HG03439 (cell line): Measurements from ENCODE around the gene GRB7.
"Not testable (repeated sequence)": the region's sequence is repeated elsewhere in the genome, so short reads cannot be mapped to it uniquely, and the experiment has no call there.

ENCODE experiments used
- ATAC-seq: cut with Tn5 transposase; IDR thresholded peaks from one replicate; pipeline ENCODE4 v1.9.1; 2021; ENCODE audit warnings: mild to moderate bottlenecking, moderate library complexity; ENCODE audit not compliant: unreplicated experiment

The GRB7 gene

DNA sequence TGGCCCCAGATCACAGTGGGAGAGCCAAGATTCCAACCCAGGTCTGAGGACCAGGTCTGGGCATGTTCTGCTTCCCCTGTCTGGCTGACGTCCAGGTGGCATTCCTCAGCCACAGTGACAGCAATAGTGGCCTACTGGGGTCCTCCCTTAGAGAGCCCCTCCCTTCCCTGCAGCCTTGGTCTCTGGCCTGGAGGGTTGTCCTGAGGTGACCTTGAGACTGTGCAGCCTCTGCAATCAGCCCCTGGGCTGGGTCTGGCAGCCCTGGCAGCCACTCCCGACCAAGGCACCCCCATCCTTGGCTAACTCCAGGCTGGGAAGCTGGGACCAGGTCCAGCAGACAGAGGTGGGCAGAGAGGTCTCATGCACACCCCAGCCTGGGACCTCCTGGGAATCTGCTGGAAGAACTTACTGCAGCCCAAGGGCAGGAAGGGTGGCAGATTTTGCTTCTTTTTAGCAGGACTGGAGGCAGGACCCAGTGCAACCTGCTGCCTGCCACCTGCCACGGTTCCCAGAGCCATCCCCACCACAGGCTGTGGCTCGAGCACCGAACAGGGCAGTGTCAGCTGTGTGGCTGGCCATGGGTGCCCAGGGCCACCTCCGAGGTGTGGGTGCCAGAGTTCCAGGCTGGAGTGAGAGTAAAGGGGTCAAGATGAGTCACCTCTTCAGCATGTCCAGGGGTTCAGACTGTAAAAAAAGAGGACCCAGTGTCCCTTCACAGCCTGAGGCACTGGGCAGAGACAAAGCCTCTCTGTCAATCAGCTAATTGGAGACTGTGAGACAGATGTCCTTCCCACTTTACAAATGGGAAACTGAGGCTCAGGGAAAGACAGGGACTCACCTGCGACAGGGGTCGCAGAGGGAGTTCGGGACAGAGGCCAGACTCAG, 12.6 kb downstream of the GRB7 start:
- ATAC-seq: no peak

- no peak for ATAC-seq
These were observed 13.3 kb downstream of the GRB7 start for GRCh38 chr17:39751016-39751543.

- no peak for ATAC-seq
These were observed 13.9 kb downstream of the GRB7 start for GRCh38 chr17:39751637-39752036.

GRCh38 chr17:39752241-39752881, 14.6 kb downstream of the GRB7 start:
- ATAC-seq: no peak

GRCh38 chr17:39753514-39754160, 15.9 kb downstream of the GRB7 start:
- peak; percentile 24 for ATAC-seq

DNA sequence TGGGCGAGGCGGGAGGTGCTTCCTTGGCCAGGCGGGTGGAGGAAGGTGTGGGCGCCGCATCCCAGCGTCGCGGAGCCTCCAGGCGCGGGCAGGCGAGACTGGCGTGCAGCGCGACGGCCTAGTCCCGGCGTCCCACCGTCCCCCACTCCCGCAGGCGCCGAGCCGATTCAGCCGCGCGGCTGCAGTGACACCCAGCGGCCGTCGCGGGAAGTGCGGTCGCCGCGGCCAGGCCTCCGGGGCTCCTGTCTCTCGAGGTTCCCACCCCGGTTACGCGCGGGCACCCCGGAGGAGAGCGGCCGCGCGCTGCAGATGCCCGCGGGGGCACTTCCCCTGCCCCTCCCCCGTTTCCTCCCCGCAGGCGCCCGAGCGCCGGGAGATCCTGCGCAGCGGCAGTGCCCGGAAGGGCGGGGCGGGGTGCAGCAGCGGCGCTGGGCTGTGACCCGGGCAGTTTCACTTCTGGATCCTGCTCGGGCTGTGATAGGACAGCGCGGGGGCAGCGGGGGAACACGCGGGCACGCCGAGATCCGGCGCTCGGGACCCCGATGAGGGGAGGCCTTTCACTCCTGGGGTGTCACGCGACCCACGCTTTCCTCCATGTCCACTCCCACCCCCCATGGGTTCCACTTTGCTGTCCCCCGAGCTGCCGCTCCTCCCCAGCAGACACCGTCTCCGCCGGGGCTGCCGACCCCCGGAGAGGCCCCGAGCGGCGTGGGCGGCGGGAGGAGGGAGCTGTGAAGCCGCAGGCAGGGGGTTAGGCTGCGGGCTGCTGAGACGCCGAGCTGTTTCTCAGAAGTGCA, 16.6 kb downstream of the GRB7 start:
- ATAC-seq: peak; percentile 60

DNA sequence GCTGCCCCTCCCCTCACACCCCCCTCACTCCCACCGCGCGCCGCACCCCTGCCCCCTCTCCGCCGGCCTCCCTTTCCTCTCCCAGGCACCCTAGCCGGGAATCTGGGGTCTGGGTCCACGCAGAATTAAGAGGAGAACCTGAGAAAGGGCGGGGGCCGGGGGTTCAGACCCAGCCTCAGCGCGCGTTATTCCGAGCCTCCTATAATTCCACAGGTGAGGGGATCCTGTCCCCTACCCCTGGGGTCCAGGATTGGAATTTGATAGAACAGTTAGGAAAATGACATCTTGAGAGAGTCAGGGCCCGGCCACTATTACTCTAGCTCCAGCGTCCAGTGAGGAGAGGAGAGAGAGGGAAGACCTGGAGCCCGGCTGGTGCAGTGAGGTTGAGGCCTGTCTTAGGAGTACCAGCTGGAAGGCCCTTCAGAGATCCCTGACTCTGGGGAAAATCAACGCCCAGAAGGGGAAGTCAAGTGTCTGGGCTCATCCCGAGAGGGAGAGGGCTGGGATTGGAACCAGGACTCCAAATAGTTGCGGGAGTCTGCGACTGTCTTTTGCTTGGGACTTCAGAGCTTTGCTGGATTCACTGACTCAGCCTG, 17.3 kb downstream of the GRB7 start:
- ATAC-seq: no peak

DNA sequence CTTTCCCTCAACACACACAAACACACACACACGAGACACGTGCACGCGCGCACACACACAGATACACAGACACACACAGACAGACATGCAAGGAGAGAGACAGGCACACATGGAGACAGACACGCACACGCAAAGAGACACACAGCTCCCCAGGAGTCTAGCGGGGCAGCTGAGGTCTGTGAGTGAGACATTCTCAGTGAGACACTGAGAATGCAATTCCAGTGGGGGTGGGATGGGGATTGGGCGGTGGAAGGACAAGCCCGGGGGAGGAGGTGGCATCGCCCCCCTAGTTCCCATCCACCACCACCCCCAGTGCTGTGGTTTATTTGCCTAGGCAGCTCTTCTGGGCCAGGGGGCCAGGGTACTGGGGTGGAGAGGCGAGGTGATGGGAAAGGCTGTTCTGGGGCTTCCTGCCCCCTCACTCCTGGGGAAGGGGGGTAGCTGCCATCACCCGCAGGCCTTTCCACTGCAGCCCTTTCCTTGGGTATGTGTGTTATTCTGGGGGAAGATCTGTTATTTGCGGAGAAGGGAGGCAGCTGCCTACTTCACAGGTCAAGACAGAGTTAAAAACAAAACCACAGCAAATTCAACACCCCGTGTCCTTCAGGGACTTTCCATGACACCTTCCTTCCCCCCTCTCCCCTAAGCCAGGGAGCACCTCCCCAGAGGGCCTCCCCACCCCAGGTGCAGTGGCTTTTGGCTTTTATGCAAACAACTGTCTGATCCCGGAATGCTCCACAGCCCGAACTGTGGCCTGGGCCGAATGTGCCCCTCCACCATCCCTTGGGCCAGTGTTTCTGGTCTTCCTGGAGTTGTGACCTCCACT, 18.0 kb downstream of the GRB7 start:
- no peak for ATAC-seq

DNA sequence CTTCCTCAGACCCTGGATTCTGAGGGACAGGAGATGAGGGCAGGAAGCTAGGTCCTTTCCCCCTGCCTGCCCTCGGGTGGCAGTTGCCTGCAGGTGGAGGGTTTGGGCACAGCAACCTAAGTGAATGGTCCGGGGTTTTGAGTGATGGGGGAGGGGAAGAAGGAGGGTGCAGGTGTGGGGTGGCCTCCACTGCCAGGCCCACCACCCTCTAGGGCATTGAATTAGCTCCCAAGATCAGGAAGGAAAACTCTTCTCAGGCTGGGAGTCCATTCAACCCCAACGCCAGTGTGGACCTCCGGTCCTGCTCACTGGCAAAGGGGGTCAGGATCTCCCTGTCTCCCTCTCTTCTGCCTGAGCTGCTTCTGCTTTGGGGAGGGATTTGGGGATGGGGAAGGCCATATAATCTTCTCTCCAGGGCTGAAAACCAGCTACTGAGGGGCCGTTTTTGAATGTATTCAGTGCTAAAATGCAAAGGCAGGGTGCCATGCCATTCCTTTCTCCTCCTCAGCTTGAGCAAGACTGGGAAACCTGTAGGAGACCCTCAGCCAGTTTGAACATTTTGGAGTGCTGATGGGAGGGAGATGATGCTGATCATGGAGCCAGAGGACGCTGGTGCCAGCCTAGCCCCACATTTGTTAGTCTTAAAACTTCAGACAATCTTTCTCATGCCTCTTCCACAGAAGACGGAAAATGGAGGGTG, 18.8 kb downstream of the GRB7 start:
- no peak for ATAC-seq

GRCh38 chr17:39757176-39757662, 19.5 kb downstream of the GRB7 start:
- no peak for ATAC-seq

GRCh38 chr17:39757931-39758873, 20.5 kb downstream of the GRB7 start:
- ATAC-seq: no peak

DNA sequence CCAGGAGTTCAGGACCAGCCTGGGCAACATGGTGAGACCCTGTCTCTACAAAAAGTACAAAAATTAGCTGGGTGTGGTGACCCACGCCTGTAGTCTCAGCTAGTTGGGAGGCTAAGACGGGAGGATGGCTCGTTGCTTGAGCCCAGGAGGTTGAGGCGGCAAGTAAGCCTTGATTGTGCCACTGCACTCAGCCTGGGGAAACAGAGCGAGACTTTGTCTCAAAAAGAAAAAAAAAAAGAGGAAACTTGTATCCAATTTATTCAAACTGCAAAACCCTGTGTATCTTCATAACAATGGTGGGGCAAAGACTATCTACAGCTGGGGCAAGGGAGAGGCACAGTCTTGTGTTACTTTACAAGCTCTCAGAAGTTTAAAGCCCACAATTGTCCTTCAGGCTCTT, 21.5 kb downstream of the GRB7 start:
- no peak for ATAC-seq

DNA sequence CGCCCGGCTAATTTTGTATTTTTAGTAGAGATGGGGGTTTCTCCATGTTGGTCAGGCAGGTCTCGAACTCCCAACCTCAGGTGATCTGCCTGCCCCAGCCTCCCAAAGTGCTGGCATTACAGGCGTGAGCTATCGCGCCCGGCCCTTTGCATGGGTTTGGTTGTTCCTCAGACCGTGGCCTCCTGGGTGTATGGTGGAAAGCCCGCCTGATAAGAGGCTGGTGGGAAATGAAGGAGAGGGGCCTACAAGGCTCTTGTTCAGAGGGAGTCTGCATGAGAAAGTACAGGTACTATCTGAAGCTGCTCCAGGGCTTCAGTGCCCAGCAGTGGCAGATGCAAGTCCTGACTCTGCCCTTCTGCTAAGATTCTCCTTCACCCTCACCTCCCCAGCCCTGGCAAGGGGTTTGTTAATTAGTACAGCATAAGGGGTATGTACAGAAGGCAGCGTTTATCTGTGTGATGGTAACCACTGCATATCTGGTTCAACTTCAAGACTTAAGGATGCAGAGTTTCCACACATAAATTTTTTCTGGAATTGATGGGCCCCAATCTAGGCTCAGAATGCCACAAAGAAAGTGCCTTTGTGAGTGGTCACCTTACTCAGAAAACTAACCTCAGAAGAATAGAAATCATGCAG, 24.2 kb downstream of the GRB7 start:
- ATAC-seq: no peak

GRCh38 chr17:39763051-39763820, 25.5 kb downstream of the GRB7 start:
- ATAC-seq: no peak

- ATAC-seq: not testable (repeated sequence)
These were observed 26.4 kb downstream of the GRB7 start for GRCh38 chr17:39764171-39764570.

DNA sequence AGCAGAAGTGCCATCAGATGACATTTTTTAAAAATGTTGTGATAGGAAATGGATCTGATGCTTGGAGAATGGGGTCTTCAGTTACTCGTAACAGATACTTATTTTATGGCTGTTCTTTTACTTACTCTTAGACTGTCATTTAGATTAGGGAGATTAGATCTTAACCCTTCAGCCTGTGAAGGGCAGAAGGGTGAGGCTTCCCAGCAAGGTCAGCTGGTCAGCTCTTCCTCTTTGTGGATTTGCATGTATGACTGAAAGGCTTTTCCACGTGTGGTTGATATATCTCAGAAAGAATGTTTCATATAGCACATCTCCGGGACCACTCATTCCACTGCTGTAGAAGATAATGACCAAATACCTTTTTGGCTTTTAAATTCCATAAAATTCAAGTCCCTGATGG, 27.4 kb downstream of the GRB7 start:
- no peak for ATAC-seq
